Ishikawa (cell line): ENCODE results near the gene GNG11.

Experiments used
- CEBPB ChIP-seq: IDR thresholded peaks from 2 replicates; pipeline ENCODE4 v1.6.1; 2012
- CREB1 ChIP-seq: IDR thresholded peaks from 2 replicates; pipeline ENCODE4 v1.6.1; 2012; ENCODE audit warnings: low read depth
- EGR1 ChIP-seq: IDR thresholded peaks from 2 replicates; pipeline ENCODE4 v1.6.1; 2012
- EP300 ChIP-seq: IDR thresholded peaks from 2 replicates; pipeline ENCODE4 v1.6.1; 2012; ENCODE audit warnings: borderline replicate concordance
- FOXM1 ChIP-seq: IDR thresholded peaks from 2 replicates; pipeline ENCODE4 v1.6.1; 2012; ENCODE audit warnings: low read depth, borderline replicate concordance
- MAX ChIP-seq: IDR thresholded peaks from 2 replicates; pipeline ENCODE4 v1.6.1; 2012
- NFIC ChIP-seq: IDR thresholded peaks from 2 replicates; pipeline ENCODE4 v1.6.1; 2012
- RAD21 ChIP-seq: IDR thresholded peaks from 2 replicates; pipeline ENCODE4 v1.6.1; 2012; ENCODE audit warnings: low read depth
- REST ChIP-seq: IDR thresholded peaks from 2 replicates; pipeline ENCODE4 v1.6.1; 2012; ENCODE audit warnings: low read depth, mild to moderate bottlenecking
- TAF1 ChIP-seq: IDR thresholded peaks from 2 replicates; pipeline ENCODE4 v1.6.1; 2012; ENCODE audit warnings: low read depth, mild to moderate bottlenecking
- TCF12 ChIP-seq: IDR thresholded peaks from 2 replicates; pipeline ENCODE4 v1.6.1; 2012; ENCODE audit warnings: low read depth
- TEAD4 ChIP-seq: IDR thresholded peaks from 2 replicates; pipeline ENCODE4 v1.6.1; 2012
- USF1 ChIP-seq: IDR thresholded peaks from 2 replicates; pipeline ENCODE4 v1.6.1; 2012
- YY1 ChIP-seq: IDR thresholded peaks from 2 replicates; pipeline ENCODE4 v1.6.1; 2012; ENCODE audit warnings: low read depth
- ZBTB7A ChIP-seq: IDR thresholded peaks from 2 replicates; pipeline ENCODE4 v1.6.1; 2012; ENCODE audit warnings: low read depth

GNG11 gene

GRCh38 chr7:93968911-93969620 lies 47.5 kb downstream of the GNG11 start:
- TF ChIP-seq REST, result no peak
- TF ChIP-seq EGR1, result no peak
- TF ChIP-seq TCF12, result no peak
- TF ChIP-seq MAX, result no peak
- no peak for TF ChIP-seq EP300
- TF ChIP-seq NFIC, result no peak
- no peak for TF ChIP-seq FOXM1
- no peak for TF ChIP-seq RAD21
- no peak for TF ChIP-seq ZBTB7A
- no peak for TF ChIP-seq CREB1
- TF ChIP-seq CEBPB, result no peak

- TF ChIP-seq TEAD4 (no peak), CREB1 (no peak), RAD21 (no peak), EGR1 (no peak), REST (no peak), TAF1 (no peak), USF1 (no peak), YY1 (no peak), EP300 (no peak)
Measured at GRCh38 chr7:93972029-93972725, 50.6 kb downstream of the GNG11 start.

GRCh38 chr7:93973134-93973533 lies 51.6 kb downstream of the GNG11 start:
- TF ChIP-seq EP300, result no peak
- no peak for TF ChIP-seq ZBTB7A
- TF ChIP-seq MAX, result no peak
- TF ChIP-seq REST, result no peak
- no peak for TF ChIP-seq CREB1
- TF ChIP-seq CEBPB, result no peak
- TF ChIP-seq USF1, result no peak
- TF ChIP-seq RAD21, result no peak
- TF ChIP-seq FOXM1, result no peak
- TF ChIP-seq TEAD4, result no peak
- TF ChIP-seq NFIC, result no peak
- no peak for TF ChIP-seq TAF1
- TF ChIP-seq TCF12, result no peak
- TF ChIP-seq EGR1, result no peak
- TF ChIP-seq YY1, result no peak
